H1 (cell line): ENCODE results near the gene STK32A. TPM values are rescaled to one million over a fixed set of nuclear protein-coding genes. Genes with fewer than 3 reads are reported as not detected.

Experiments
- CTCF ChIA-PET: fragments of 300-600 bp; sonication (Branson Sonifier 250); formaldehyde crosslinking; loops from one replicate; lab custom pipeline; 2021; ENCODE audit not compliant: partially characterized antibody; lab: Charles Lee
- POLR2A ChIA-PET: fragments of 300-600 bp; sonication (Branson Sonifier 250); formaldehyde crosslinking; loops from one replicate; lab custom pipeline; 2021; ENCODE audit warnings: inconsistent platforms; ENCODE audit not compliant: partially characterized antibody; lab: Charles Lee
- DNase-seq, 2 experiments: peaks; one replicate each; pipeline versions ENCODE4 v3.0.0 to v3.0.0-alpha.2; 2010 to 2022; ENCODE audit warnings: low spot score in 2 of 2, low read depth in 1 of 2, mixed read lengths in 1 of 2
- FAIRE-seq: peaks from 2 replicates; lab custom pipeline; 2011; peaks lifted over from hg19 to GRCh38; lab: Jason Lieb, UNC
- H2AFZ ChIP-seq: 2 replicates; pipeline ENCODE4 v1.8.1; 2012; ENCODE audit warnings: low read length, inconsistent platforms
- H2AK5ac ChIP-seq: 2 replicates; pipeline ENCODE4 v1.6.1; 2013; ENCODE audit warnings: low read depth, low read length
- H2BK120ac ChIP-seq: replicated peaks from 2 replicates; pipeline ENCODE3; 2013; ENCODE audit warnings: low read depth, low read length, inconsistent platforms
- H2BK12ac ChIP-seq: 2 replicates; pipeline ENCODE4 v1.6.1; 2013; ENCODE audit warnings: low read depth, low read length
- H2BK15ac ChIP-seq: 2 replicates; pipeline ENCODE4 v1.6.1; 2013; ENCODE audit warnings: low read length
- H2BK20ac ChIP-seq: 2 replicates; pipeline ENCODE4 v1.6.1; 2013; ENCODE audit warnings: low read length
- H2BK5ac ChIP-seq: 2 replicates; pipeline ENCODE4 v1.6.1; 2013; ENCODE audit warnings: low read depth, low read length
- H3K14ac ChIP-seq: 2 replicates; pipeline ENCODE4 v1.6.1; 2013; ENCODE audit warnings: inconsistent platforms; ENCODE audit not compliant: insufficient read length
- H3K18ac ChIP-seq: 2 replicates; pipeline ENCODE4 v1.6.1; 2013; ENCODE audit warnings: low read length; ENCODE audit errors: extremely low read depth
- H3K23ac ChIP-seq: 2 replicates; pipeline ENCODE4 v1.6.1; 2013; ENCODE audit warnings: inconsistent platforms; ENCODE audit not compliant: insufficient read length
- H3K23me2 ChIP-seq: 2 replicates; pipeline ENCODE4 v1.6.1; 2013; ENCODE audit warnings: low read depth, low read length
- H3K27ac ChIP-seq: 2 replicates; pipeline ENCODE4 v1.6.1; 2011; ENCODE audit warnings: low read depth, low read length, inconsistent platforms
- H3K27me3 ChIP-seq, 4 experiments: replicated peaks in 1 of 4; 1 replicate in 1 of 4; 2 replicates in 3 of 4; pipeline versions ENCODE4 v1.6.1 to v1.8.1; 2011 to 2013; ENCODE audit warnings: low read length in 3 of 4, mild to moderate bottlenecking in 3 of 4, inconsistent platforms in 2 of 4, mixed read lengths in 2 of 4, moderate library complexity in 1 of 4; ENCODE audit not compliant: control insufficient read depth in 3 of 4, insufficient read depth in 3 of 4; ENCODE audit errors: extremely low read depth in 1 of 4
- H3K36me3 ChIP-seq, 4 experiments: 2 replicates each; pipeline versions ENCODE4 v1.6.1 to v1.8.1; 2011 to 2013; ENCODE audit warnings: mild to moderate bottlenecking in 4 of 4, low read length in 3 of 4, moderate library complexity in 2 of 4, control low read depth in 1 of 4, inconsistent platforms in 1 of 4; ENCODE audit not compliant: insufficient read depth in 4 of 4, control insufficient read depth in 2 of 4
- H3K4ac ChIP-seq: replicated peaks from 2 replicates; pipeline ENCODE3; 2013; ENCODE audit warnings: low read length, low read depth, mixed read lengths, inconsistent platforms; ENCODE audit not compliant: insufficient read length
- H3K4me1 ChIP-seq, 4 experiments: replicated peaks in 1 of 4; 1 replicate in 1 of 4; 2 replicates in 3 of 4; pipeline versions ENCODE4 v1.6.1 to v1.8.1; 2011 to 2013; ENCODE audit warnings: low read length in 3 of 4, inconsistent platforms in 2 of 4, mixed read lengths in 1 of 4; ENCODE audit not compliant: insufficient read depth in 4 of 4, control insufficient read depth in 3 of 4
- H3K4me2 ChIP-seq, 2 experiments: 2 replicates each; pipeline versions ENCODE4 v1.6.1 to v1.8.1; 2011 to 2013; ENCODE audit warnings: low read depth in 2 of 2, low read length in 2 of 2, control low read depth in 1 of 2, inconsistent platforms in 1 of 2, mild to moderate bottlenecking in 1 of 2; ENCODE audit not compliant: insufficient read depth in 1 of 2
- H3K4me3 ChIP-seq, 4 experiments: fragments of 200-600, 300-600 bp in 1 of 4; sonication (generic), shearing (Covaris generic), sonication (Bioruptor Twin) in 1 of 4; 2 replicates each; pipeline versions ENCODE4 v1.5.1 to v1.8.1; 2011 to 2016; ENCODE audit warnings: low read length in 4 of 4, low read depth in 3 of 4, control low read depth in 2 of 4, inconsistent platforms in 2 of 4, mild to moderate bottlenecking in 2 of 4, mixed read lengths in 1 of 4, moderate library complexity in 1 of 4; ENCODE audit not compliant: insufficient read depth in 2 of 4; ENCODE audit errors: extremely low read depth in 1 of 4
- H3K56ac ChIP-seq: replicated peaks from 2 replicates; pipeline ENCODE3; 2013; ENCODE audit warnings: low read depth, mild to moderate bottlenecking, mixed read lengths, low read length, inconsistent platforms; ENCODE audit not compliant: insufficient read length
- H3K79me1 ChIP-seq: 2 replicates; pipeline ENCODE4 v1.6.1; 2013; ENCODE audit warnings: low read depth, low read length, control low read depth
- H3K79me2 ChIP-seq, 2 experiments: 2 replicates each; pipeline versions ENCODE4 v1.6.1 to v1.8.1; 2012 to 2013; ENCODE audit warnings: low read length in 2 of 2, mild to moderate bottlenecking in 2 of 2, inconsistent platforms in 1 of 2; ENCODE audit not compliant: insufficient read depth in 2 of 2, control insufficient read depth in 1 of 2
- H3K9ac ChIP-seq, 4 experiments: replicated peaks in 1 of 4; 1 replicate in 1 of 4; 2 replicates in 3 of 4; pipeline versions ENCODE4 v1.6.1 to v1.8.1; 2011 to 2013; ENCODE audit warnings: low read depth in 3 of 4, low read length in 3 of 4, control low read depth in 2 of 4, mild to moderate bottlenecking in 2 of 4, moderate library complexity in 2 of 4, inconsistent platforms in 1 of 4; ENCODE audit errors: extremely low read depth in 1 of 4
- H3K9me3 ChIP-seq, 2 experiments: 2 replicates each; pipeline versions ENCODE4 v1.6.1 to v1.8.1; 2012 to 2013; ENCODE audit warnings: mild to moderate bottlenecking in 2 of 2, moderate library complexity in 2 of 2, control low read depth in 1 of 2, inconsistent platforms in 1 of 2, low read depth in 1 of 2, low read length in 1 of 2, mixed read lengths in 1 of 2; ENCODE audit not compliant: insufficient read depth in 2 of 2
- H4K20me1 ChIP-seq, 2 experiments: replicated peaks in 1 of 2; 2 replicates each; pipeline versions ENCODE3 to v1.8.1; 2011 to 2013; ENCODE audit warnings: inconsistent platforms in 2 of 2, low read length in 2 of 2, mild to moderate bottlenecking in 1 of 2; ENCODE audit not compliant: insufficient read depth in 2 of 2, control insufficient read depth in 1 of 2
- H4K5ac ChIP-seq: 2 replicates; pipeline ENCODE4 v1.6.1; 2013; ENCODE audit warnings: low read length, low read depth, mixed read lengths, inconsistent platforms; ENCODE audit not compliant: insufficient read length
- H4K8ac ChIP-seq: 2 replicates; pipeline ENCODE4 v1.8.0; 2013; ENCODE audit warnings: mild to moderate bottlenecking, moderate library complexity, low read length, inconsistent platforms; ENCODE audit not compliant: insufficient read depth; ENCODE audit errors: extremely low read depth
- H4K91ac ChIP-seq: replicated peaks from 2 replicates; pipeline ENCODE3; 2013; ENCODE audit warnings: low read length, mixed read lengths, inconsistent platforms; ENCODE audit not compliant: insufficient read length
- BRCA1 ChIP-seq: IDR thresholded peaks from 2 replicates; pipeline ENCODE4 v1.6.1; 2012; ENCODE audit warnings: low read depth, low read length, improper control_type of control experiment
- EP300 ChIP-seq, 2 experiments: IDR thresholded peaks; 1 replicate in 1 of 2; 2 replicates in 1 of 2; pipeline ENCODE4 v1.6.1; 2011 to 2012; ENCODE audit warnings: low read depth in 2 of 2, low read length in 2 of 2, mild to moderate bottlenecking in 2 of 2, borderline replicate concordance in 1 of 2, inconsistent platforms in 1 of 2, moderate library complexity in 1 of 2
- EZH2 ChIP-seq: fragments of 200-600 bp; sonication (generic); IDR thresholded peaks from 2 replicates; pipeline ENCODE4 v1.7.1; 2012; ENCODE audit warnings: low read depth, mild to moderate bottlenecking, moderate library complexity, low read length, inconsistent platforms; ENCODE audit not compliant: severe bottlenecking
- JUN ChIP-seq: IDR thresholded peaks from 2 replicates; pipeline ENCODE4 v1.6.1; 2011; ENCODE audit warnings: low read depth, mild to moderate bottlenecking, improper control_type of control experiment, low read length
- RBBP5 ChIP-seq: IDR thresholded peaks from 2 replicates; pipeline ENCODE4 v1.7.1; 2012; ENCODE audit warnings: low read depth, mild to moderate bottlenecking, inconsistent platforms, low read length, moderate library complexity, borderline replicate concordance
- SIN3A ChIP-seq, 2 experiments: IDR thresholded peaks in 1 of 2; conservative IDR thresholded peaks in 1 of 2; 2 replicates each; pipeline ENCODE4 v1.6.1; 2011 to 2012; ENCODE audit warnings: low read length in 2 of 2, improper control_type of control experiment in 1 of 2, low read depth in 1 of 2, mild to moderate bottlenecking in 1 of 2
- SP4 ChIP-seq: IDR thresholded peaks from 2 replicates; pipeline ENCODE4 v1.6.1; 2012; ENCODE audit warnings: low read length, inconsistent platforms
- SRF ChIP-seq: IDR thresholded peaks from 2 replicates; pipeline ENCODE4 v1.6.1; 2011; ENCODE audit warnings: mild to moderate bottlenecking, low read depth, low read length, moderate library complexity
- WGBS, 2 experiments: shearing (Covaris generic) in 1 of 2; methylation state at CpG; one replicate each; pipeline versions ENCODE4 v1.1.6 to v1.1.7; 2013 to 2015; ENCODE audit warnings: low lambda C conversion rate in 2 of 2, mixed read lengths in 2 of 2, inconsistent platforms in 1 of 2, low coverage in 1 of 2, missing lambda C conversion rate in 1 of 2; ENCODE audit not compliant: insufficient replicate concordance in 2 of 2, insufficient coverage in 1 of 2, insufficient read length in 1 of 2; ENCODE audit errors: extremely low coverage in 1 of 2, missing lambda C conversion rate in 1 of 2; 5-methylcytosine and 5-hydroxymethylcytosine counted together
- polyA plus RNA-seq, 7 experiments: library from polyadenylated mRNA; depleted of rRNA in 3 of 7; stranded (reverse) in 5 of 7; unstranded in 2 of 7; fragments of >200 nt in 5 of 7; fragments of 200-250 nt in 2 of 7; gene quantifications; 1 replicate in 5 of 7; 2 replicates in 1 of 7; 4 replicates in 1 of 7; pipeline versions ENCODE4 v1.2.1 to v1.2.3, GENCODE V29; 2011 to 2013; ENCODE audit warnings: missing spikeins in 2 of 7, mixed read lengths in 2 of 7
- total RNA-seq: library from RNA; stranded (reverse); fragmentation: NEBNext Ultra II Directional; extraction: Animal tissue kit (Norgen Biotek cat#: 25700); gene quantifications from 2 replicates; pipeline ENCODE4 v1.2.1, GENCODE V29; 2021

Gene STK32A
- total and polyA plus RNA-seq, 2 of the 8 experiments (the other 6 are each of a cell fraction or from before 2014, with no cell fraction given) = 1.3 to 2.5 TPM

DNA sequence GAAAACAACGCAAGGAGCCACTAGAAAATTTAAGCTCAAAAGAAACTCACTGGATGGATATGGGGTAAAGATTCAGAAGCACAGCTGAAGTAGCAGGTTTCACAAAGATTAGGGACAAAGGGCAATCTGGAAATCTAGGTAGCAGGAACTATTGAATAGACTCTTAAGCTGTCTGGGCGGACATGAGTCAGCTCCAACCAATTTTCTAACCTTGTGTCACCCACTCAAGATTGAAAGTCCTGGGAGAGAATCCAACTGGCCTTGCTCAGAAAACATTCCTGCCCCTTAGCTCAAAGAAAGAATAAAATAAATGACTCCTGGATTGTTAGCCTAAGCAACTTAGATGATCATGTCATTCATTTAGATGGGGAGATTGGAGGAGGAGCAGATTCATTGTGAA is 69.2 kb downstream of the STK32A start:
- Histone ChIP-seq H2AK5ac (no peak overlapping the region), H3K23me2 (no peaks in the 10 kb centered on the region), H3K18ac (no peak overlapping the region), H3K27me3 (no peaks in the 10 kb centered on the region), H3K79me2 (no peaks in the 10 kb centered on the region), H3K9me3 (no peaks in the 10 kb centered on the region), H3K4ac (no peak overlapping the region), H3K14ac (no peak overlapping the region), H4K91ac (no peak overlapping the region), H3K27ac (no peak overlapping the region), H4K5ac (no peak overlapping the region), H4K8ac (no peak overlapping the region), H3K4me2 (no peak overlapping the region), H2AFZ (no peak overlapping the region), H2BK120ac (no peak overlapping the region), H2BK20ac (no peak overlapping the region), H2BK15ac (no peak overlapping the region), H3K4me1 (no peaks in the 10 kb centered on the region), H3K4me3 (no peak overlapping the region), H4K20me1 (no peaks in the 10 kb centered on the region), H3K23ac (no peak overlapping the region), H3K36me3 (no peaks in the 10 kb centered on the region), H3K9ac (no peak overlapping the region), H3K56ac (no peak overlapping the region), H2BK5ac (no peak overlapping the region), H2BK12ac (no peak overlapping the region), H3K79me1 (no peaks in the 10 kb centered on the region)
- WGBS, 2 experiments = 79% methylated on average over 2 of the region's 2 CpGs; no CpG with 5 or more reads in 1 of the 2 experiments
- POLR2A ChIA-PET = no interaction called here
- TF ChIP-seq EZH2 (no peak), SIN3A (conservative IDR thresholded peaks at IDR 0.05 in 1 of 2, IDR thresholded peaks at IDR 0.05 in 1 of 2; ENCODE audit: low read depth in 1 of 2, low read length in 2 of 2) (no peak), BRCA1 (no peak), SRF (no peak), SP4 (no peak), JUN (no peak), RBBP5 (no peak), EP300 (IDR thresholded peaks at IDR 0.05; ENCODE audit: borderline replicate concordance in 1 of 2, low read depth in 2 of 2, low read length in 2 of 2) (no peak)
- FAIRE-seq (no peak), DNase-seq (no peak)
- CTCF ChIA-PET = interaction anchor here (1.2 kb wide), 1 partner anchor 61 kb away, joined by 3 read pairs; no protein-coding TSS in a partner anchor
